HEK293 (cell line): ENCODE results near the gene PRKRA.
A peak's percentile ranks its signal among the peaks of the same experiment; 100 is the strongest.

Experiments used
- BCL11A ChIP-seq: fragments of 450-650 bp; formaldehyde crosslinking; IDR thresholded peaks from 2 replicates; pipeline ENCODE4 v1.5.1; 2016; ENCODE audit warnings: low read depth, missing biosample characterization, missing genetic modification characterization
- GLIS2 ChIP-seq: fragments of 450-650 bp; formaldehyde crosslinking; IDR thresholded peaks from 2 replicates; pipeline ENCODE4 v1.5.1; 2016; ENCODE audit warnings: missing biosample characterization, missing genetic modification characterization
- HOXC10 ChIP-seq: sonication (generic); formaldehyde crosslinking; IDR thresholded peaks from 2 replicates; pipeline ENCODE4 v1.8.1; 2023; ENCODE audit warnings: mild to moderate bottlenecking, missing genetic modification reagents
- KLF10 ChIP-seq: fragments of 450-650 bp; IDR thresholded peaks from 2 replicates; pipeline ENCODE4 v1.5.1; 2018; ENCODE audit warnings: missing biosample characterization, mild to moderate bottlenecking, missing genetic modification characterization
- MYNN ChIP-seq: fragments of 450-650 bp; formaldehyde crosslinking; IDR thresholded peaks from 2 replicates; pipeline ENCODE4 v1.5.1; 2016; ENCODE audit warnings: missing biosample characterization, missing genetic modification characterization, borderline replicate concordance
- SCRT1 ChIP-seq: fragments of 450-650 bp; formaldehyde crosslinking; IDR thresholded peaks from 2 replicates; pipeline ENCODE4 v1.5.1; 2016; ENCODE audit warnings: missing biosample characterization, missing genetic modification characterization, borderline replicate concordance
- SP3 ChIP-seq: fragments of 450-650 bp; formaldehyde crosslinking; IDR thresholded peaks from 2 replicates; pipeline ENCODE4 v1.5.1; 2016; ENCODE audit warnings: missing biosample characterization, missing genetic modification characterization
- TCF7L2 ChIP-seq: IDR thresholded peaks from 2 replicates; pipeline ENCODE4 v1.6.1; 2011; ENCODE audit warnings: low read depth, mild to moderate bottlenecking, inconsistent platforms, low read length, moderate library complexity, borderline replicate concordance
- YY2 ChIP-seq: fragments of 450-650 bp; formaldehyde crosslinking; IDR thresholded peaks from 2 replicates; pipeline ENCODE4 v1.5.1; 2016; ENCODE audit warnings: missing biosample characterization, missing genetic modification characterization
- ZBTB1 ChIP-seq: fragments of 450-650 bp; formaldehyde crosslinking; IDR thresholded peaks from 2 replicates; pipeline ENCODE4 v1.5.1; 2016; ENCODE audit warnings: missing biosample characterization, missing genetic modification characterization
- ZBTB20 ChIP-seq: fragments of 450-650 bp; formaldehyde crosslinking; IDR thresholded peaks from 2 replicates; pipeline ENCODE4 v1.5.1; 2016; ENCODE audit warnings: missing biosample characterization, missing genetic modification characterization
- ZFP3 ChIP-seq: fragments of 450-650 bp; formaldehyde crosslinking; IDR thresholded peaks from 2 replicates; pipeline ENCODE4 v1.5.1; 2016; ENCODE audit warnings: low read depth, missing biosample characterization, missing genetic modification characterization
- ZNF16 ChIP-seq: fragments of 450-650 bp; formaldehyde crosslinking; IDR thresholded peaks from 2 replicates; pipeline ENCODE4 v1.5.1; 2016; ENCODE audit warnings: low read depth, missing biosample characterization, missing genetic modification characterization
- ZNF175 ChIP-seq: fragments of 450-650 bp; formaldehyde crosslinking; IDR thresholded peaks from 2 replicates; pipeline ENCODE4 v1.5.1; 2016; ENCODE audit warnings: missing biosample characterization, missing genetic modification characterization
- ZNF19 ChIP-seq: fragments of 450-650 bp; formaldehyde crosslinking; IDR thresholded peaks from 2 replicates; pipeline ENCODE4; 2016; ENCODE audit warnings: missing biosample characterization, missing genetic modification characterization, low read depth
- ZNF214 ChIP-seq: fragments of 450-650 bp; formaldehyde crosslinking; IDR thresholded peaks from 2 replicates; pipeline ENCODE4 v1.5.1; 2017; ENCODE audit warnings: missing biosample characterization, mild to moderate bottlenecking, missing genetic modification characterization, borderline replicate concordance
- ZNF239 ChIP-seq: fragments of 450-650 bp; formaldehyde crosslinking; IDR thresholded peaks from 2 replicates; pipeline ENCODE4 v1.5.1; 2016; ENCODE audit warnings: missing biosample characterization, missing genetic modification characterization
- ZNF266 ChIP-seq: fragments of 450-650 bp; formaldehyde crosslinking; IDR thresholded peaks from 2 replicates; pipeline ENCODE4 v1.5.1; 2016; ENCODE audit warnings: missing biosample characterization, missing genetic modification characterization, low read depth
- ZNF394 ChIP-seq: fragments of 450-650 bp; formaldehyde crosslinking; IDR thresholded peaks from 2 replicates; pipeline ENCODE4 v1.5.1; 2016; ENCODE audit warnings: missing biosample characterization, missing genetic modification characterization, mild to moderate bottlenecking, moderate library complexity, borderline replicate concordance
- ZNF514 ChIP-seq: fragments of 450-650 bp; formaldehyde crosslinking; IDR thresholded peaks from 2 replicates; pipeline ENCODE4 v1.5.1; 2016; ENCODE audit warnings: missing biosample characterization, missing genetic modification characterization
- ZNF530 ChIP-seq: fragments of 450-650 bp; formaldehyde crosslinking; IDR thresholded peaks from 2 replicates; pipeline ENCODE4 v1.5.1; 2016; ENCODE audit warnings: low read depth, missing biosample characterization, missing genetic modification characterization
- ZNF548 ChIP-seq: fragments of 450-650 bp; formaldehyde crosslinking; IDR thresholded peaks from 2 replicates; pipeline ENCODE4 v1.5.1; 2016; ENCODE audit warnings: missing biosample characterization, missing genetic modification characterization
- ZNF558 ChIP-seq: fragments of 450-650 bp; formaldehyde crosslinking; IDR thresholded peaks from 2 replicates; pipeline ENCODE4 v1.5.1; 2016; ENCODE audit warnings: missing biosample characterization, missing genetic modification characterization
- ZNF621 ChIP-seq: fragments of 450-650 bp; formaldehyde crosslinking; IDR thresholded peaks from 2 replicates; pipeline ENCODE4 v1.5.1; 2017; ENCODE audit warnings: missing biosample characterization, missing genetic modification characterization
- ZNF670 ChIP-seq: fragments of 450-650 bp; formaldehyde crosslinking; IDR thresholded peaks from 2 replicates; pipeline ENCODE4 v1.5.1; 2016; ENCODE audit warnings: missing biosample characterization, missing genetic modification characterization, low read depth
- ZNF701 ChIP-seq: fragments of 450-650 bp; formaldehyde crosslinking; IDR thresholded peaks from 2 replicates; pipeline ENCODE4 v1.5.1; 2016; ENCODE audit warnings: missing biosample characterization, missing genetic modification characterization
- ZNF707 ChIP-seq: fragments of 450-650 bp; formaldehyde crosslinking; IDR thresholded peaks from 2 replicates; pipeline ENCODE4 v1.5.1; 2016; ENCODE audit warnings: missing biosample characterization, missing genetic modification characterization
- ZNF785 ChIP-seq: fragments of 450-650 bp; formaldehyde crosslinking; IDR thresholded peaks from 2 replicates; pipeline ENCODE4 v1.5.1; 2016; ENCODE audit warnings: missing biosample characterization, missing genetic modification characterization
- ZNF837 ChIP-seq: fragments of 450-650 bp; formaldehyde crosslinking; IDR thresholded peaks from 2 replicates; pipeline ENCODE4 v1.5.1; 2016; ENCODE audit warnings: missing biosample characterization, missing genetic modification characterization
- ZSCAN16 ChIP-seq: fragments of 450-650 bp; formaldehyde crosslinking; IDR thresholded peaks from 2 replicates; pipeline ENCODE4 v1.5.1; 2016; ENCODE audit warnings: missing biosample characterization, missing genetic modification characterization
- TF ChIP-seq, protein P1 (sequence below): fragments of 450-650 bp; formaldehyde crosslinking; IDR thresholded peaks from 2 replicates; pipeline ENCODE4 v1.5.1; 2016; ENCODE audit warnings: missing biosample characterization, missing genetic modification characterization
- TF ChIP-seq, protein P2 (sequence below): fragments of 450-650 bp; formaldehyde crosslinking; conservative IDR thresholded peaks from 2 replicates; pipeline ENCODE4 v1.5.1; 2016; ENCODE audit warnings: low read depth, missing biosample characterization, missing genetic modification characterization
- TF ChIP-seq, protein P3 (sequence below): fragments of 450-650 bp; formaldehyde crosslinking; IDR thresholded peaks from 2 replicates; pipeline ENCODE4 v1.5.1; 2016; ENCODE audit warnings: missing biosample characterization, missing genetic modification characterization
- TF ChIP-seq, protein P4 (sequence below): fragments of 450-650 bp; formaldehyde crosslinking; IDR thresholded peaks from 2 replicates; pipeline ENCODE4 v1.5.1; 2017; ENCODE audit warnings: missing biosample characterization, missing genetic modification characterization
- TF ChIP-seq, protein P5 (sequence below): fragments of 450-650 bp; formaldehyde crosslinking; IDR thresholded peaks from 2 replicates; pipeline ENCODE4 v1.5.1; 2016; ENCODE audit warnings: missing biosample characterization, missing genetic modification characterization

The PRKRA gene

DNA sequence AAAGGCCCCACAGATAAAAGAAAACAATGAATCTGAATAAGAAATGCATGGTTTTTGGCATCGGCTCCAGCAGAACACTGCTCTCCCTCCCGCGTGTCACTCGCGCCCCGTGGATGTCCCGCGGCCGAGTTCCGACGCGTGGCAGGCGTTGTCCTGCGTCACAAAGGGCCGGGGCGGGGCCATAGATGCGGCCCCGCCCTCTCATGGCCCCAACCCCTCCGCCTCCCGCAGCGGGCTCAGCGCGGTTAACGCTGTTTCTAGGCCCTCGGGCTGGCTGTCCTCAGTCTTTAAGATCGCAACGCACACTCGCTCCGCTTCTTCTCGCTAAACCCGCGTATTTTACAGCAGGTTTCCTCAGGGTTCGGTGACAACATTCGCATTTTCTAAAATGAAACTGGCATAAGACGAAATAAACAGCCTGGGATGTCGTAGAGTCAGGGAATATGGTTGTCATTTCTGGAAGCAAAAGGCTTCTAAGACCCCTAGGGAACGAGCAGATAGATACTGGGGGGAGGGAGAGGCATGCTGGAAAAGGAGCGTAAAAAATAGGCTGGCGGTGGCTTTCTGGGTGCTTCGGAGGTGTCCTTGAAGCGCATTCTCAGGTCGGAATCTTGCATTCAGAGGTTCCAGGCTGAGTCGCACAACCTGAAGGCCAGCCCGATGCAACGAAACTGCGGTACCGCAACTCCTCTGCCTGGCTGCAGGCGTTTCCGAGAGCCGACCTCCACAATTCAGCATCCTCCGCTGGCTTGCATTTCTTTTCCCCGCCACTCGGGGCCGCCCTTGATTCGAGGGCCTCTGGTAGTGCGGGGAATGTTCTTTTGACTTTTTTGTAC is 27.7 kb upstream of the PRKRA start, which contains the start of gene FKBP7 (continued):
- TF ChIP-seq, protein P1, sequence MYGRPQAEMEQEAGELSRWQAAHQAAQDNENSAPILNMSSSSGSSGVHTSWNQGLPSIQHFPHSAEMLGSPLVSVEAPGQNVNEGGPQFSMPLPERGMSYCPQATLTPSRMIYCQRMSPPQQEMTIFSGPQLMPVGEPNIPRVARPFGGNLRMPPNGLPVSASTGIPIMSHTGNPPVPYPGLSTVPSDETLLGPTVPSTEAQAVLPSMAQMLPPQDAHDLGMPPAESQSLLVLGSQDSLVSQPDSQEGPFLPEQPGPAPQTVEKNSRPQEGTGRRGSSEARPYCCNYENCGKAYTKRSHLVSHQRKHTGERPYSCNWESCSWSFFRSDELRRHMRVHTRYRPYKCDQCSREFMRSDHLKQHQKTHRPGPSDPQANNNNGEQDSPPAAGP (tag by site-specific recombination) = no peak
- no peak for TF ChIP-seq ZNF701 (tag by site-specific recombination)
- TF ChIP-seq ZNF558 (tag by site-specific recombination) = no peak
- TF ChIP-seq SCRT1 (tag by site-specific recombination) = no peak
- TF ChIP-seq YY2 (tag by site-specific recombination) = no peak
- TF ChIP-seq SP3 (tag by site-specific recombination) = peak; percentile 68
- TF ChIP-seq ZNF621 (tag by site-specific recombination) = no peak
- TF ChIP-seq ZNF548 = no peak
- TF ChIP-seq, protein P2, sequence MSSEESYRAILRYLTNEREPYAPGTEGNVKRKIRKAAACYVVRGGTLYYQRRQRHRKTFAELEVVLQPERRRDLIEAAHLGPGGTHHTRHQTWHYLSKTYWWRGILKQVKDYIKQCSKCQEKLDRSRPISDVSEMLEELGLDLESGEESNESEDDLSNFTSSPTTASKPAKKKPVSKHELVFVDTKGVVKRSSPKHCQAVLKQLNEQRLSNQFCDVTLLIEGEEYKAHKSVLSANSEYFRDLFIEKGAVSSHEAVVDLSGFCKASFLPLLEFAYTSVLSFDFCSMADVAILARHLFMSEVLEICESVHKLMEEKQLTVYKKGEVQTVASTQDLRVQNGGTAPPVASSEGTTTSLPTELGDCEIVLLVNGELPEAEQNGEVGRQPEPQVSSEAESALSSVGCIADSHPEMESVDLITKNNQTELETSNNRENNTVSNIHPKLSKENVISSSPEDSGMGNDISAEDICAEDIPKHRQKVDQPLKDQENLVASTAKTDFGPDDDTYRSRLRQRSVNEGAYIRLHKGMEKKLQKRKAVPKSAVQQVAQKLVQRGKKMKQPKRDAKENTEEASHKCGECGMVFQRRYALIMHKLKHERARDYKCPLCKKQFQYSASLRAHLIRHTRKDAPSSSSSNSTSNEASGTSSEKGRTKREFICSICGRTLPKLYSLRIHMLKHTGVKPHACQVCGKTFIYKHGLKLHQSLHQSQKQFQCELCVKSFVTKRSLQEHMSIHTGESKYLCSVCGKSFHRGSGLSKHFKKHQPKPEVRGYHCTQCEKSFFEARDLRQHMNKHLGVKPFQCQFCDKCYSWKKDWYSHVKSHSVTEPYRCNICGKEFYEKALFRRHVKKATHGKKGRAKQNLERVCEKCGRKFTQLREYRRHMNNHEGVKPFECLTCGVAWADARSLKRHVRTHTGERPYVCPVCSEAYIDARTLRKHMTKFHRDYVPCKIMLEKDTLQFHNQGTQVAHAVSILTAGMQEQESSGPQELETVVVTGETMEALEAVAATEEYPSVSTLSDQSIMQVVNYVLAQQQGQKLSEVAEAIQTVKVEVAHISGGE (tag by site-specific recombination) = 0 out of 2 replicates have a peak, but pooled peaks have one; percentile 12
- TF ChIP-seq ZNF239 (tag by site-specific recombination) = no peak
- no peak for TF ChIP-seq BCL11A (tag by site-specific recombination)
- no peak for TF ChIP-seq ZSCAN16 (tag by site-specific recombination)
- TF ChIP-seq ZNF514 (tag by site-specific recombination) = no peak
- TF ChIP-seq, protein P3, sequence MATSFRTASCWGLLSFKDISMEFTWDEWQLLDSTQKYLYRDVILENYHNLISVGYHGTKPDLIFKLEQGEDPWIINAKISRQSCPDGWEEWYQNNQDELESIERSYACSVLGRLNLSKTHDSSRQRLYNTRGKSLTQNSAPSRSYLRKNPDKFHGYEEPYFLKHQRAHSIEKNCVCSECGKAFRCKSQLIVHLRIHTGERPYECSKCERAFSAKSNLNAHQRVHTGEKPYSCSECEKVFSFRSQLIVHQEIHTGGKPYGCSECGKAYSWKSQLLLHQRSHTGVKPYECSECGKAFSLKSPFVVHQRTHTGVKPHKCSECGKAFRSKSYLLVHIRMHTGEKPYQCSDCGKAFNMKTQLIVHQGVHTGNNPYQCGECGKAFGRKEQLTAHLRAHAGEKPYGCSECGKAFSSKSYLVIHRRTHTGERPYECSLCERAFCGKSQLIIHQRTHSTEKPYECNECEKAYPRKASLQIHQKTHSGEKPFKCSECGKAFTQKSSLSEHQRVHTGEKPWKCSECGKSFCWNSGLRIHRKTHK = no peak
- TF ChIP-seq KLF10 = 0 out of 2 replicates have a peak, but pooled peaks have one; percentile 22
- TF ChIP-seq ZNF394 (tag by site-specific recombination) = 0 out of 2 replicates have a peak, but pooled peaks have one; percentile 22
- TF ChIP-seq ZBTB1 (tag by site-specific recombination) = no peak
- no peak for TF ChIP-seq HOXC10 (CRISPR knock-in tag)
- TF ChIP-seq GLIS2 = peak; percentile 74
- no peak for TF ChIP-seq ZNF214 (tag by site-specific recombination)
- no peak for TF ChIP-seq ZNF266 (tag by site-specific recombination)
- TF ChIP-seq, protein P4, sequence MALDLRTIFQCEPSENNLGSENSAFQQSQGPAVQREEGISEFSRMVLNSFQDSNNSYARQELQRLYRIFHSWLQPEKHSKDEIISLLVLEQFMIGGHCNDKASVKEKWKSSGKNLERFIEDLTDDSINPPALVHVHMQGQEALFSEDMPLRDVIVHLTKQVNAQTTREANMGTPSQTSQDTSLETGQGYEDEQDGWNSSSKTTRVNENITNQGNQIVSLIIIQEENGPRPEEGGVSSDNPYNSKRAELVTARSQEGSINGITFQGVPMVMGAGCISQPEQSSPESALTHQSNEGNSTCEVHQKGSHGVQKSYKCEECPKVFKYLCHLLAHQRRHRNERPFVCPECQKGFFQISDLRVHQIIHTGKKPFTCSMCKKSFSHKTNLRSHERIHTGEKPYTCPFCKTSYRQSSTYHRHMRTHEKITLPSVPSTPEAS (tag by site-specific recombination) = no peak
- no peak for TF ChIP-seq ZNF837 (tag by site-specific recombination)
- no peak for TF ChIP-seq ZNF175 (tag by site-specific recombination)
- TF ChIP-seq ZBTB20 (tag by site-specific recombination) = peak; percentile 74
- TF ChIP-seq ZNF707 (tag by site-specific recombination) = no peak
- no peak for TF ChIP-seq ZNF19 (tag by site-specific recombination)
- no peak for TF ChIP-seq MYNN (tag by site-specific recombination)
- no peak for TF ChIP-seq ZNF785 (tag by site-specific recombination)
- no peak for TF ChIP-seq ZNF670
- TF ChIP-seq, protein P5, sequence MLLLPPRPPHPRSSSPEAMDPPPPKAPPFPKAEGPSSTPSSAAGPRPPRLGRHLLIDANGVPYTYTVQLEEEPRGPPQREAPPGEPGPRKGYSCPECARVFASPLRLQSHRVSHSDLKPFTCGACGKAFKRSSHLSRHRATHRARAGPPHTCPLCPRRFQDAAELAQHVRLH (tag by site-specific recombination) = no peak
- no peak for TF ChIP-seq ZFP3 (tag by site-specific recombination)
- no peak for TF ChIP-seq ZNF530 (tag by site-specific recombination)
- no peak for TF ChIP-seq TCF7L2
- no peak for TF ChIP-seq ZNF16 (tag by site-specific recombination)
